Osteocyte (in vitro differentiated cells): ENCODE data around the gene GBX2. TPM values are rescaled to one million over a fixed set of nuclear protein-coding genes. Genes with fewer than 3 reads are reported as not detected.

ENCODE experiments used
- DNase-seq: peaks from one replicate; pipeline ENCODE4 v3.0.0; 2021; ENCODE audit warnings: mixed read lengths; ENCODE audit not compliant: unreplicated experiment; ENCODE audit errors: extremely low spot score
- H3K27ac Mint-ChIP-seq: one replicate; pipeline ENCODE4 v1.8.0; 2021; ENCODE audit warnings: mild to moderate bottlenecking, mixed read lengths; ENCODE audit not compliant: unreplicated experiment
- H3K27me3 Mint-ChIP-seq: one replicate; pipeline ENCODE4 v1.8.0; 2021; ENCODE audit warnings: mixed read lengths; ENCODE audit not compliant: unreplicated experiment
- H3K36me3 Mint-ChIP-seq: one replicate; pipeline ENCODE4 v1.8.0; 2021; ENCODE audit warnings: mixed read lengths; ENCODE audit not compliant: unreplicated experiment
- H3K4me1 Mint-ChIP-seq: one replicate; pipeline ENCODE4 v1.8.0; 2021; ENCODE audit warnings: mixed read lengths; ENCODE audit not compliant: unreplicated experiment
- H3K4me3 Mint-ChIP-seq: one replicate; pipeline ENCODE4 v1.8.0; 2021; ENCODE audit warnings: mild to moderate bottlenecking, moderate library complexity, mixed read lengths; ENCODE audit not compliant: unreplicated experiment
- H3K9me3 Mint-ChIP-seq: one replicate; pipeline ENCODE4 v1.8.0; 2021; ENCODE audit warnings: mixed read lengths; ENCODE audit not compliant: unreplicated experiment
- total RNA-seq: library from RNA; stranded (reverse); gene quantifications from 2 replicates; pipeline ENCODE4 v1.2.1, GENCODE V29; 2021
- TF ChIP-seq, protein P1 (sequence below): fragments of 200-600 bp; sonication (generic); IDR thresholded peaks from 2 replicates; pipeline ENCODE4 v1.5.0; 2021; ENCODE audit warnings: antibody characterized with exemption, mild to moderate bottlenecking, moderate library complexity

The GBX2 gene
- total RNA-seq, 1 donor from 2014 or later: 56.5 TPM

DNA sequence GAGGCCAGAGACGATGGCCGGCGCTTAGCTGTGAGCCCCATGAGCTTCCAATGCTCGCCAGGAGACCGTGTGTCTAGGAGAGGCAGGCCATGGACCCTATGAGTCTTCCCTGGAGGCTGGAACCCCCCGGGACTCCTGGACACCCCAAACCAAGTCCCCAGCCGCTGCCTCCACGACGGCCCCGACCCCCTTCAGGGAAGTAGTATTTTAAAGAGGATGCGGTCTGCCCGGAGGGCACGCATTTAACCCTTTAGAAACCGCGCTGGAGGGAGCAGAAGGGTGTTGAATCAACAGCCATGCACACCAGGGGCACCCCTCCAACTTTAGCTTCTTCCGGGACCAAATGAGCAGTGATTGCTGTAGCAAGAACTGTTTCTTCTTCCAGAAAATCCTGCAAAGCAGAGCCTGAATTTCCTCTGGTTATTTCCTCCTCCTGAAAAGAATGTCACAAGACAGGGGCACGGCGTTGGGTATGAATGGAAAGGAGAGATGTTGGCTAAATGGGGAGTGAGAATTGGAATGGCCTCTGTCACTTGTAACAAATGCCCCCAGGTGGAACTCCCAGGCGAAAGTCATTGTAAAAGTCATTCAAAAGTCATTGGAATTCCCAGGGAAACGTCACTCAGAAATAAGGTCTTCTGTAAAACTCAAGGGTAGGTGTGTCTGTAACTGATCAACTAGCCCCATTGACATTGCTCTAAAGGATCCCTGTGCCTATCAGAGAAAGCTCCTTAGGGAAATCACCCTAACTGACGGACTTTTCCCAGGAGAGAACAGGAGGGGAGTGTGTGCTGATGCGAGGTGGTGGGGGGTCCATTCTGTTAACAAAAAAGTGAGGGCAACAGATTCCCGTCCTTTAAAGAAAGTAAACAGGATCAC is 5.8 kb upstream of the GBX2 start:
- TF ChIP-seq, protein P1, sequence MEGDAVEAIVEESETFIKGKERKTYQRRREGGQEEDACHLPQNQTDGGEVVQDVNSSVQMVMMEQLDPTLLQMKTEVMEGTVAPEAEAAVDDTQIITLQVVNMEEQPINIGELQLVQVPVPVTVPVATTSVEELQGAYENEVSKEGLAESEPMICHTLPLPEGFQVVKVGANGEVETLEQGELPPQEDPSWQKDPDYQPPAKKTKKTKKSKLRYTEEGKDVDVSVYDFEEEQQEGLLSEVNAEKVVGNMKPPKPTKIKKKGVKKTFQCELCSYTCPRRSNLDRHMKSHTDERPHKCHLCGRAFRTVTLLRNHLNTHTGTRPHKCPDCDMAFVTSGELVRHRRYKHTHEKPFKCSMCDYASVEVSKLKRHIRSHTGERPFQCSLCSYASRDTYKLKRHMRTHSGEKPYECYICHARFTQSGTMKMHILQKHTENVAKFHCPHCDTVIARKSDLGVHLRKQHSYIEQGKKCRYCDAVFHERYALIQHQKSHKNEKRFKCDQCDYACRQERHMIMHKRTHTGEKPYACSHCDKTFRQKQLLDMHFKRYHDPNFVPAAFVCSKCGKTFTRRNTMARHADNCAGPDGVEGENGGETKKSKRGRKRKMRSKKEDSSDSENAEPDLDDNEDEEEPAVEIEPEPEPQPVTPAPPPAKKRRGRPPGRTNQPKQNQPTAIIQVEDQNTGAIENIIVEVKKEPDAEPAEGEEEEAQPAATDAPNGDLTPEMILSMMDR: no peak
- H3K9me3 Mint-ChIP-seq: no peaks in the 10 kb centered on the region
- no peak for DNase-seq
- peaks cover 84% of the 10 kb centered on the region for H3K4me1 Mint-ChIP-seq
- peak overlapping the region; percentile 86 for H3K27ac Mint-ChIP-seq
- H3K4me3 Mint-ChIP-seq: peak overlapping the region; percentile 36
- H3K27me3 Mint-ChIP-seq: no peaks in the 10 kb centered on the region
- H3K36me3 Mint-ChIP-seq: no peaks in the 10 kb centered on the region

DNA sequence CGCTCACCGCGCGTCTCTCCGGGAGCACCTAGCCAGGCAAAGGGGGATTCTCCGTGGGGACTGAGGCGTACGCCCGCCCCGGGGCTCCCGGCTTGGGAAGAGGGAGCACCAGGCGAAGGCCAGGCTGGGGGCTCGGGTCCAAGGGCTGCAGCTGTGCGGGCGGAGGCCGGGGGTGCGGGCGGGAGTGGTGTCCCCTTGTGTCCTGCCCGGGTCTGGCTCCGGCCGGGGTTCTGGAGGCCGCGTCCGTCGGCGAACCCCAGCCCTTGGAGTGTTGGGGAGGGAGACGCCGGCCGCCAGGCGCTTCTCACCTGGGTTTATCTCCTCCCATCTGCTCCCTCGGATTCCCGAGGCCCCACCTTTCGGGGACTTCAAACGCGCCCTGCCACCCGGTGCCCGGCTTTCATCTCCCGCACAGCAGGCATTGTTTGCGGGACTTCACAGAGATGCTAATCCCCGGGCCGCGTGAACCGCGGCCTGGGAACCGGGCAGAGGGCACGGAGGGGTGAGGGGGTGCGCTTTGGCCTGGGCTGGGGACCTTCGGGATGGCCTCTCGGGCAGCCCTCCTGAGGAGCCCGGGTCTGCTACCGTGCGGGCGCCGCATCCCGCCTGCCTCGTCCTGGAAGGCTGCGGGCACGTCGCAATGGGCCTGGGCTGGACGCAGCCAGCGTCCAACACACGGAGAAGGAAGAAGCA is 5.0 kb upstream of the GBX2 start:
- no peak for DNase-seq
- TF ChIP-seq, protein P1: no peak
- peaks cover 80% of the 10 kb centered on the region for H3K4me1 Mint-ChIP-seq
- H3K27me3 Mint-ChIP-seq: no peaks in the 10 kb centered on the region
- H3K4me3 Mint-ChIP-seq: peak overlapping the region; percentile 44
- H3K9me3 Mint-ChIP-seq: no peaks in the 10 kb centered on the region
- H3K36me3 Mint-ChIP-seq: no peaks in the 10 kb centered on the region
- H3K27ac Mint-ChIP-seq: peak overlapping the region; percentile 92

DNA sequence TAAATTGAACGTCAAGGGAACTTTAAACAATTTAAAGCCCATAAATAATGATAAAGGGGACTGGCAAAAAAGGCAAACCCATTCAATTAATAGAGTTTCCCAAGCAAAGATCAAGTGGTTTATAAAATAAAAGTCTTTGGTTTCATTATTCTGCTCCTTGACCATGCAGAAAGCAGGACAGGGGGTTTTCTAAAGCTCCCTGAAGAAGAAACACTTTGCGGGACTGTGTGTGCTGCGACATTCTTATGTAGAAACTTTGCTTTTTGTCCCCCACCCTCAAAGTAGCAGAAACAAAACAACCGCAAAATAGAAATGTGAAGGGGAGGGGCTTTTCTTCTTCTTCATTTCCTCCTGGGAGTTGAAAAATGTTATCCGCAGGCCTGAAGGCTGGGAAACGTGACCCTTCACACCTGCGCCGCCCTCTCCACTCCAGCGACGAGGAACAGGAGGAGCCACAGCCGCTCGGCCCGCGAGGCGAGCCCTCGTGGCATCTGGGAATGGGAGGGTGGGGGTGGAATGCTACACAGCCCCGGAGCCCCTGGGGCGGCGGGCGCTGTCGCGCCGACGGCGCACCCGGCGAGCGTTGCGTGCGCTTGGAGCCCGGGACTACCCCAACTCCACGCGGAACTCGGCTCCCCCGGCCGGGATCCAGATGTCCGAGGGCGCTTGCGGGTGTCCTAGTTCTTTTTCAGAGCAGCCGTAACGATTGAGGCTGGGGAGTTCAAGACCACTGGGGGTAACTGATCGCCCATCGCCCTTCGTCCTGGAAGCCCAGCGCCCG is 4.3 kb upstream of the GBX2 start:
- peak overlapping the region; percentile 92 for H3K27ac Mint-ChIP-seq
- DNase-seq: no peak
- H3K36me3 Mint-ChIP-seq: no peaks in the 10 kb centered on the region
- TF ChIP-seq, protein P1: no peak
- H3K27me3 Mint-ChIP-seq: no peaks in the 10 kb centered on the region
- H3K4me3 Mint-ChIP-seq: peak overlapping the region; percentile 48
- H3K9me3 Mint-ChIP-seq: no peaks in the 10 kb centered on the region
- peaks cover 74% of the 10 kb centered on the region for H3K4me1 Mint-ChIP-seq

DNA sequence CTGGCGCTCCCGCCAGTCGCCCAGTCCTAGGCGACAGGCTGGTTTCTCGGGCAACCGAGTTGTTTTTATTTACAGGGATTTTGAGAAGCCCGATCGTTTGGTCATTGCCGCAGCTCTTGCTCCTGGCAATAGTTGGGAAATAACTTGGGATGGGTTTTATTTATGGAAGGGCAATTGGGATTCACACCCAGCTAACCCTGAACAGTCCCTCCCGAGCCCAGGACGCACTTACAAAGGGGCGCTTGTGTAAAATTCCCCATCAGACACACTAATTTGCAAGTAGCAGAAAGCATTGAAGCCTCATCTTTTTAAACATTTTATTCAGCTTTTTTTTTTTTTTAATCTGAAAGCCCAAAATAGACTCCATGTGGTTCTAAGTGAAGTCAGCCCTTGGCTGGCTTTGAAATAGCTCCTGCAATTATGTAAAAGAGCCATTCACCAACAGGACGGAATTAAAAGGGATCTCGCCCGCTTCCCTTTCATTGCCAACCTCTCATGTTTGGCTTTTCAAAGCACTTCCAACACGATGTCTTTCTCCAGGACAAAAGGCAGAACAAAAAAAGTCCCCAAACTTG is 3.6 kb upstream of the GBX2 start:
- Mint-ChIP-seq H3K4me1 (peaks cover 72% of the 10 kb centered on the region), H3K27ac (peak overlapping the region; percentile 92)
- TF ChIP-seq, protein P1: no peak

More for the DNA sequence above, 3.6 kb upstream of the GBX2 start:
- Mint-ChIP-seq H3K27me3 (no peaks in the 10 kb centered on the region), H3K9me3 (no peaks in the 10 kb centered on the region), H3K4me3 (peak overlapping the region; percentile 48), H3K36me3 (no peaks in the 10 kb centered on the region)
- DNase-seq: no peak
